ENCODE measurements around the gene TNFSF13. TPM values are rescaled to one million over a fixed set of nuclear protein-coding genes. Genes with fewer than 3 reads are reported as not detected.

TNFSF13 gene
- total and polyA plus RNA-seq, 11 donors: 3.7 to 43.0 (median 6.5) TPM

- DNase-seq: peak in 1 of 5 donors; percentile 21
- intact Hi-C loops (cut with DNase I): loop anchor here in 4 of 10 donors (5.0 to 10.0 kb wide), 2 partner anchors 100 to 233 kb away; partner anchors contain the start of genes KCTD11 (in 2 of the 4), TMEM95 (in 2 of the 4), TP53 (in 2 of the 4) and WRAP53 (in 2 of the 4)
- H3K4me1 ChIP-seq: peaks cover 4 to 59% (median 37%) of the 10 kb centered on the region in 12 donors
- H3K4me3 ChIP-seq: peak overlapping the region in 4 of 12 donors; percentile 2 to 15 (median 12)
- H3K9me3 ChIP-seq: no peaks in the 10 kb centered on the region
- H3K27me3 ChIP-seq: no peaks in the 10 kb centered on the region
- peak overlapping the region in 9 of 12 donors; percentile 26 to 89 (median 64) for H3K27ac ChIP-seq
- no peak for ATAC-seq
- TF ChIP-seq CTCF (IDR thresholded peaks at IDR 0.05): no peak
- TF ChIP-seq POLR2A (IDR thresholded peaks at IDR 0.05): no peak
- WGBS, 4 donors: 55 to 74% (median 68%) methylated on average over 12 of the region's 12 CpGs
- H3K36me3 ChIP-seq: peaks cover 0 to 46% (median 31%) of the 10 kb centered on the region in 9 donors
Measured at GRCh38 chr17:7587420-7588151, 29.0 kb downstream of the TNFSF13 start.

GRCh38 chr17:7588553-7589203 lies 30.1 kb downstream of the TNFSF13 start:
- ATAC-seq: peak in 1 of 4 donors; percentile 6
- whole genome bisulfite sequencing, 4 donors: 60 to 72% (median 69%) methylated on average over 26 to 30 of the region's 30 CpGs
- Histone ChIP-seq H3K4me3 (peak overlapping the region; percentile 5 to 66 (median 46)), H3K4me1 (peaks cover 3 to 51% (median 28%) of the 10 kb centered on the region in 12 donors), H3K9me3 (no peaks in the 10 kb centered on the region), H3K36me3 (peaks cover 3 to 57% (median 42%) of the 10 kb centered on the region in 9 donors), H3K27me3 (no peaks in the 10 kb centered on the region), H3K27ac (peak overlapping the region in 9 of 12 donors; percentile 13 to 89 (median 51))
- intact Hi-C loops (cut with DNase I): loop anchor here in 4 of 10 donors (5.0 to 10.0 kb wide), 2 partner anchors 99 to 234 kb away; partner anchors contain the start of genes KCTD11 (in 2 of the 4), TMEM95 (in 2 of the 4), TP53 (in 2 of the 4) and WRAP53 (in 2 of the 4)
- DNase-seq: peak in 1 of 5 donors; percentile 25
- TF ChIP-seq POLR2A (IDR thresholded peaks at IDR 0.05) (no peak), CTCF (IDR thresholded peaks at IDR 0.05) (no peak)

- H3K4me1 ChIP-seq: peaks cover 3 to 49% (median 26%) of the 10 kb centered on the region in 12 donors
- intact Hi-C loops (cut with DNase I): loop anchor here in 4 of 10 donors (5.0 to 10.0 kb wide), 2 partner anchors 98 to 235 kb away; partner anchors contain the start of genes KCTD11 (in 2 of the 4), TMEM95 (in 2 of the 4), TP53 (in 2 of the 4) and WRAP53 (in 2 of the 4)
- peak; percentile 68 to 85 (median 80) for ATAC-seq
- no peaks in the 10 kb centered on the region for H3K9me3 ChIP-seq
- WGBS, 4 donors: 16 to 50% (median 17%) methylated on average over 18 to 56 of the region's 56 CpGs
- peaks cover 6 to 63% (median 48%) of the 10 kb centered on the region in 9 donors for H3K36me3 ChIP-seq
- peak overlapping the region; percentile 5 to 66 (median 46) for H3K4me3 ChIP-seq
- TF ChIP-seq CTCF (IDR thresholded peaks at IDR 0.05) (peak; percentile 81 to 98 (median 90)), POLR2A (IDR thresholded peaks at IDR 0.05) (no peak)
- peak; percentile 80 to 91 (median 88) for DNase-seq
- peak overlapping the region in 9 of 12 donors; percentile 13 to 89 (median 51) for H3K27ac ChIP-seq
- no peaks in the 10 kb centered on the region for H3K27me3 ChIP-seq
Measured at GRCh38 chr17:7589204-7589868, 30.8 kb downstream of the TNFSF13 start.

Measured in heart left ventricle (tissue), 16 donors.